CD14-positive monocyte (primary cell): Measurements from ENCODE around the gene LYSMD3. TPM values are rescaled to one million over a fixed set of nuclear protein-coding genes. Genes with fewer than 3 reads are reported as not detected.
A peak's percentile ranks its signal among the peaks of the same experiment; 100 is the strongest.

ENCODE experiments used
- DNase-seq, 3 donors: peaks; one replicate each; pipeline ENCODE4 v3.0.0-alpha.2; 2011 to 2022
- H2AFZ ChIP-seq: 2 replicates; pipeline ENCODE4 v1.6.0; 2012; ENCODE audit warnings: mild to moderate bottlenecking, low read depth, low read length, inconsistent platforms; ENCODE audit not compliant: insufficient read depth, poor library complexity, severe bottlenecking
- H3K27ac ChIP-seq, 2 donors: 1 replicate in 1 of 2; 2 replicates in 1 of 2; pipeline ENCODE4 v1.5.1; 2012 to 2013; ENCODE audit warnings: low read length in 2 of 2, control low read depth in 1 of 2, inconsistent platforms in 1 of 2, low read depth in 1 of 2, mild to moderate bottlenecking in 1 of 2
- H3K27me3 ChIP-seq, 2 donors: one replicate each; pipeline versions ENCODE4 v1.6.0 to v1.6.1; 2011 to 2013; ENCODE audit warnings: low read length in 2 of 2; ENCODE audit not compliant: control insufficient read depth in 2 of 2, insufficient read depth in 2 of 2
- H3K36me3 ChIP-seq, 2 donors: replicated peaks in 1 of 2; 1 replicate in 1 of 2; 2 replicates in 1 of 2; pipeline versions ENCODE4 v1.5.1 to v1.6.1; 2012 to 2013; ENCODE audit warnings: low read length in 2 of 2, control low read depth in 1 of 2, inconsistent platforms in 1 of 2, mild to moderate bottlenecking in 1 of 2; ENCODE audit not compliant: insufficient read depth in 2 of 2, control insufficient read depth in 1 of 2
- H3K4me1 ChIP-seq, 2 donors: 1 replicate in 1 of 2; 2 replicates in 1 of 2; pipeline versions ENCODE4 v1.5.1 to v1.6.1; 2012 to 2013; ENCODE audit warnings: low read length in 2 of 2, control low read depth in 1 of 2, inconsistent platforms in 1 of 2, mild to moderate bottlenecking in 1 of 2, moderate library complexity in 1 of 2; ENCODE audit not compliant: insufficient read depth in 2 of 2, control insufficient read depth in 1 of 2
- H3K4me2 ChIP-seq: replicated peaks from 2 replicates; pipeline ENCODE3; 2012; ENCODE audit warnings: low read length, moderate library complexity, mild to moderate bottlenecking; ENCODE audit not compliant: poor library complexity, severe bottlenecking; ENCODE audit errors: extremely low read depth
- H3K4me3 ChIP-seq, 3 experiments: fragments of 200-600 bp in 1 of 3; sonication (generic) in 1 of 3; replicated peaks in 1 of 3; 1 replicate in 2 of 3; 2 replicates in 1 of 3; pipeline ENCODE4 v1.5.1; 2011 to 2013; ENCODE audit warnings: low read length in 3 of 3, mild to moderate bottlenecking in 3 of 3, control low read depth in 2 of 3, low read depth in 2 of 3, inconsistent platforms in 1 of 3, moderate library complexity in 1 of 3
- H3K79me2 ChIP-seq: 2 replicates; pipeline ENCODE4 v1.6.0; 2012; ENCODE audit warnings: mild to moderate bottlenecking, control low read depth, inconsistent platforms, low read length, moderate library complexity; ENCODE audit not compliant: insufficient read depth
- H3K9ac ChIP-seq: 2 replicates; pipeline ENCODE4 v1.6.0; 2017; ENCODE audit warnings: low read length, mild to moderate bottlenecking; ENCODE audit not compliant: insufficient read depth, poor library complexity, severe bottlenecking
- H3K9me3 ChIP-seq, 2 donors: replicated peaks in 1 of 2; 1 replicate in 1 of 2; 2 replicates in 1 of 2; pipeline versions ENCODE4 v1.5.1 to v1.6.1; 2012 to 2013; ENCODE audit warnings: low read length in 2 of 2, control low read depth in 1 of 2; ENCODE audit not compliant: control insufficient read depth in 1 of 2, insufficient read depth in 1 of 2
- H4K20me1 ChIP-seq: 2 replicates; pipeline ENCODE4 v1.6.0; 2012; ENCODE audit warnings: mild to moderate bottlenecking, low read length, control low read depth, moderate library complexity; ENCODE audit not compliant: insufficient read depth
- H3K27ac Mint-ChIP-seq, 7 donors: one replicate each; pipeline ENCODE4 v1.8.0; 2020; ENCODE audit warnings: mild to moderate bottlenecking in 7 of 7, mixed read lengths in 7 of 7, moderate library complexity in 6 of 7, inconsistent platforms in 2 of 7
- H3K27me3 Mint-ChIP-seq, 3 donors: one replicate each; pipeline ENCODE4 v1.8.0; 2021 to 2022; ENCODE audit warnings: low read depth in 3 of 3, mild to moderate bottlenecking in 3 of 3, mixed read lengths in 3 of 3, moderate library complexity in 3 of 3, inconsistent platforms in 1 of 3
- H3K36me3 Mint-ChIP-seq, 2 donors: one replicate each; pipeline ENCODE4 v1.8.0; 2020; ENCODE audit warnings: mixed read lengths in 2 of 2, inconsistent platforms in 1 of 2, mild to moderate bottlenecking in 1 of 2
- H3K4me1 Mint-ChIP-seq: one replicate; pipeline ENCODE4 v1.8.0; 2020; ENCODE audit warnings: mild to moderate bottlenecking, mixed read lengths
- H3K4me3 Mint-ChIP-seq, 2 donors: one replicate each; pipeline ENCODE4 v1.8.0; 2020; ENCODE audit warnings: mild to moderate bottlenecking in 2 of 2, mixed read lengths in 2 of 2, moderate library complexity in 1 of 2
- H3K9me3 Mint-ChIP-seq, 7 donors: one replicate each; pipeline ENCODE4 v1.8.0; 2020 to 2022; ENCODE audit warnings: mixed read lengths in 7 of 7, mild to moderate bottlenecking in 6 of 7, moderate library complexity in 6 of 7, inconsistent platforms in 2 of 7
- CTCF ChIP-seq: fragments of 200-600 bp; IDR thresholded peaks from one replicate; pipeline ENCODE4 v1.8.0; 2022; ENCODE audit warnings: antibody characterized with exemption, mild to moderate bottlenecking
- WGBS: methylation state at CpG from one replicate; pipeline ENCODE4 v1.1.5; 2013; ENCODE audit warnings: missing lambda C conversion rate; ENCODE audit not compliant: insufficient coverage; 5-methylcytosine and 5-hydroxymethylcytosine counted together
- intact Hi-C, 2 donors: fragments of 100-400 bp; cut with micrococcal nuclease; formaldehyde crosslinking; loops; one replicate each; pipeline versions ENCODE4 v1.15.0 to v1.15.1; 2023
- polyA plus RNA-seq, 3 donors: library from polyadenylated mRNA; depleted of rRNA in 1 of 3; unstranded in 2 of 3; stranded (reverse) in 1 of 3; fragments of 300-500 nt in 2 of 3; fragments of >200 nt in 1 of 3; fragmentation: Illumina TruSeq in 2 of 3; gene quantifications; 1 replicate in 2 of 3; 2 replicates in 1 of 3; pipeline ENCODE4 v1.2.3, GENCODE V29; 2012 to 2021

LYSMD3 gene
- polyA plus RNA-seq, 3 donors, result 6.0 to 12.1 (median 8.4) TPM

GRCh38 chr5:90560771-90561170 is 31.4 kb upstream of the LYSMD3 start:
- Histone ChIP-seq H2AFZ (no peak overlapping the region), H3K79me2 (no peaks in the 10 kb centered on the region), H3K27ac (no peak overlapping the region), H3K9me3 (peaks cover 0 to 17% of the 10 kb centered on the region in 2 donors), H3K36me3 (no peaks in the 10 kb centered on the region), H3K4me1 (peaks cover 10 to 11% of the 10 kb centered on the region in 2 donors), H4K20me1 (no peaks in the 10 kb centered on the region), H3K4me3 (no peak overlapping the region), H3K9ac (no peak overlapping the region), H3K4me2 (no peak overlapping the region), H3K27me3 (peaks cover 58 to 64% of the 10 kb centered on the region in 2 donors)
- Mint-ChIP-seq H3K4me1 (peaks cover 11% of the 10 kb centered on the region), H3K27ac (no peak overlapping the region), H3K36me3 (peaks cover 0 to 3% of the 10 kb centered on the region in 2 donors), H3K9me3 (peaks cover 0 to 9% (median 6%) of the 10 kb centered on the region in 7 donors), H3K4me3 (no peak overlapping the region), H3K27me3 (peaks cover 45 to 58% (median 46%) of the 10 kb centered on the region in 3 donors)
- DNase-seq, result no peak
- WGBS, result no CpG with 5 or more reads among the region's 2 CpGs
- no peak for TF ChIP-seq CTCF
- intact Hi-C loops, result no loop called here

GRCh38 chr5:90558344-90559192 is 29.2 kb upstream of the LYSMD3 start, which contains the start of gene ADGRV1:
Gene ADGRV1, plus strand, starts transcription at chr5:90558797. Its CDS starts 99 bp downstream, at chr5:90558896.
- peaks cover 0 to 17% of the 10 kb centered on the region in 2 donors for H3K9me3 ChIP-seq
- peaks cover 76 to 84% of the 10 kb centered on the region in 2 donors for H3K27me3 ChIP-seq
- Mint-ChIP-seq H3K27ac (peak within 1 kb of the TSS in 1 of 7 donors; percentile 45), H3K27me3 (peaks cover 53 to 71% (median 60%) of the 10 kb centered on the region in 3 donors), H3K4me1 (peaks cover 11% of the 10 kb centered on the region), H3K9me3 (peaks cover 0 to 6% (median 3%) of the 10 kb centered on the region in 7 donors), H3K36me3 (peaks cover 0 to 3% of the 10 kb centered on the region in 2 donors), H3K4me3 (peak within 1 kb of the TSS; percentile 64 to 89)
- peak within 1 kb of the TSS; percentile 71 for H3K4me2 ChIP-seq
- no peak for DNase-seq
- no peaks in the 10 kb centered on the region for H3K79me2 ChIP-seq
- no peak within 1 kb of the TSS for H3K9ac ChIP-seq
- peak within 1 kb of the TSS in 1 of 3 experiments; percentile 54 for H3K4me3 ChIP-seq
- TF ChIP-seq CTCF, result no peak
- no peaks in the 10 kb centered on the region for H3K36me3 ChIP-seq
- H4K20me1 ChIP-seq, result no peaks in the 10 kb centered on the region
- peaks cover 10 to 11% of the 10 kb centered on the region in 2 donors for H3K4me1 ChIP-seq
- under 1% methylated on average over 46 of the region's 60 CpGs for WGBS
- H3K27ac ChIP-seq, result no peak within 1 kb of the TSS
- intact Hi-C loops, result no loop called here
- peak within 1 kb of the TSS; percentile 63 for H2AFZ ChIP-seq
